HUES64 (cell line): ENCODE data around the gene DERA.

ENCODE experiments used
- H3K27ac ChIP-seq: 2 replicates; pipeline ENCODE4 v1.7.0; 2013; ENCODE audit warnings: low read depth, low read length, inconsistent platforms
- H3K27me3 ChIP-seq: 2 replicates; pipeline ENCODE4 v1.6.1; 2013; ENCODE audit warnings: mild to moderate bottlenecking, low read length; ENCODE audit not compliant: insufficient read depth
- H3K36me3 ChIP-seq: 2 replicates; pipeline ENCODE4 v1.6.1; 2013; ENCODE audit warnings: mild to moderate bottlenecking, low read length; ENCODE audit not compliant: insufficient read depth
- H3K4me1 ChIP-seq: 2 replicates; pipeline ENCODE4 v1.6.1; 2013; ENCODE audit warnings: mild to moderate bottlenecking, low read length, moderate library complexity; ENCODE audit not compliant: insufficient read depth
- H3K4me3 ChIP-seq: 2 replicates; pipeline ENCODE4 v1.5.1; 2013; ENCODE audit warnings: mild to moderate bottlenecking, low read length, moderate library complexity
- H3K9ac ChIP-seq: 2 replicates; pipeline ENCODE4 v1.6.1; 2013; ENCODE audit warnings: mild to moderate bottlenecking, low read depth, low read length
- H3K9me3 ChIP-seq: 2 replicates; pipeline ENCODE4 v1.6.1; 2013; ENCODE audit warnings: low read depth, low read length; ENCODE audit not compliant: insufficient read depth
- WGBS: fragments of 150-250, 120-280 bp; methylation state at CpG from one replicate; pipeline ENCODE4 v1.1.7; 2013; ENCODE audit warnings: missing lambda C conversion rate; 5-methylcytosine and 5-hydroxymethylcytosine counted together

The DERA gene

DNA sequence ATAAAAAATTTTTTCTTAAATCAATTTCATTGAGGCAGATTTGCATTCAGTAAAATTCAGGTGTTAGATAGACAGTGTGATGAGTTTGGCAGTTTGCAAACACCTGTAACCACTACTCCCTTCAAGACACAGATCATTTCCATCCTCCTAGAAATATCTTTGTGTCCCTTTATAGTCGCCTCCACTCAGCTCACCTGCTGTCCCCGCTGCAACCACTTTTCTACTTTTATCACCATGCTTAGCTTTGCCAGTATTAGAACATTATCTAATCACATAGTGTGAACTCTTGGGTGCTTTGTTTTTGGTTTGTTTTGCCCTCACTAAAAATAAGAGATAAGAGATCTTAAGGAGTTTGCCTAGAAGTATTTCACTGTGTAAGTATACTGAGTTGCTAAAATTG is 73.8 kb downstream of the DERA start:
- no peak overlapping the region for H3K27ac ChIP-seq
- peaks cover 15% of the 10 kb centered on the region for H3K4me1 ChIP-seq
- no peaks in the 10 kb centered on the region for H3K27me3 ChIP-seq
- H3K9me3 ChIP-seq, result no peaks in the 10 kb centered on the region
- H3K4me3 ChIP-seq, result no peak overlapping the region
- 87% methylated on average over 2 of the region's 2 CpGs for WGBS
- no peak overlapping the region for H3K9ac ChIP-seq
- peaks cover 13% of the 10 kb centered on the region; the same call in 1 of the 2 replicates for H3K36me3 ChIP-seq

- 94% methylated on average over 11 of the region's 11 CpGs for WGBS
- Histone ChIP-seq H3K36me3 (peaks cover 13% of the 10 kb centered on the region; the same call in 1 of the 2 replicates), H3K9me3 (no peaks in the 10 kb centered on the region), H3K27ac (no peak overlapping the region), H3K9ac (no peak overlapping the region), H3K4me3 (no peak overlapping the region), H3K4me1 (peaks cover 8% of the 10 kb centered on the region), H3K27me3 (no peaks in the 10 kb centered on the region)
Measured at GRCh38 chr12:15987696-15988095, 76.6 kb downstream of the DERA start.

DNA sequence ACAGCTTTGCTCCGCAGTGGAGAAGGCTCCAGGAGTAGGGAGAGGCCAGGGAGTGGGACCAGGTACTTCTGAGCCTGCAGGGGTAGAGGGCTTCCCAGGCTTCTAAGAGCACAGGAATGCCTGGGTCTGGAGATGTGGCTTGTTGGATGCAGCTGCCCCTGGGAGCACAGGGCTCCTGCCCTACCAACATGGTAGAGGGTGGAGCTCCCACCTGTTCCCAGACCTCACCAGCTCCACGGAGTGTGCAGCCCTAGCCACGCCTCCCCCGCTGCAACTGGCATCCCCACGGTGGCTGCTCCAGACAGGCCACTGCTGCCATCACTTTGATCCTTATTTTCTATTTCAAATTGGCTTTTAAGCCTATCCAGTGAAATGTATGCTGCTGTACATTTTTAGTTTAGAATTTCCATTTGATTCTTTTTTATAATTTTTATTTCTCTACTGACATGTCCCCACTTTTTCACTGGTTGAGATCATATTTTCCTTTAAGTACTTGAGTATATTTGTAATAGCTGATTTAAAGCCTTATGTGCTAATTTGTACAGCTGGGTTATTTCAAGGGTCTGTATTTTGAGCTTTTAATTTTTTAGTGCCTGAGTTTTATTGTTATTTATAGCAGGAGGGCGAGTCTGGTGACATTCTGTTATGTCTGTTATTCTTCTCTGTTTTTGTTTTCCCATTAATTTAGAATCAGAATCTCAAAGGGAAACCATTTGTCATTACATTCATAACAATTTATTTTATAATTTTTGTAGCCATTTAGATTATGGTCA is 78.0 kb downstream of the DERA start:
- Histone ChIP-seq H3K27ac (no peak overlapping the region), H3K27me3 (no peaks in the 10 kb centered on the region), H3K36me3 (peaks cover 13% of the 10 kb centered on the region; the same call in 1 of the 2 replicates), H3K9ac (no peak overlapping the region), H3K9me3 (no peaks in the 10 kb centered on the region), H3K4me1 (no peaks in the 10 kb centered on the region), H3K4me3 (no peak overlapping the region)
- WGBS, result 92% methylated on average over 6 of the region's 6 CpGs

- no peak overlapping the region for H3K4me3 ChIP-seq
Measured at GRCh38 chr12:15995801-15996200, 84.7 kb downstream of the DERA start.

GRCh38 chr12:15996254-15996653 is 85.1 kb downstream of the DERA start:
- Histone ChIP-seq H3K4me1 (0 out of 2 replicates have a peak, but pooled peaks cover 3% of the 10 kb centered on the region), H3K36me3 (no peaks in the 10 kb centered on the region), H3K4me3 (no peak overlapping the region), H3K9ac (no peak overlapping the region), H3K9me3 (no peaks in the 10 kb centered on the region), H3K27me3 (no peaks in the 10 kb centered on the region), H3K27ac (no peak overlapping the region)
- 94% methylated on average over 3 of the region's 3 CpGs for WGBS

More at GRCh38 chr12:15995801-15996200, 84.7 kb downstream of the DERA start:
- Histone ChIP-seq H3K9ac (no peak overlapping the region), H3K36me3 (no peaks in the 10 kb centered on the region), H3K9me3 (no peaks in the 10 kb centered on the region), H3K27me3 (no peaks in the 10 kb centered on the region), H3K4me1 (0 out of 2 replicates have a peak, but pooled peaks cover 3% of the 10 kb centered on the region), H3K27ac (no peak overlapping the region)
- WGBS, result 96% methylated on average over 4 of the region's 4 CpGs

- no peaks in the 10 kb centered on the region for H3K27me3 ChIP-seq
- no peak overlapping the region for H3K27ac ChIP-seq
- no peak overlapping the region for H3K9ac ChIP-seq
- H3K9me3 ChIP-seq, result no peaks in the 10 kb centered on the region
- WGBS, result no CpG with 5 or more reads among the region's 1 CpG
- 0 out of 2 replicates have a peak, but pooled peaks cover 3% of the 10 kb centered on the region for H3K4me1 ChIP-seq
- H3K36me3 ChIP-seq, result no peaks in the 10 kb centered on the region
- no peak overlapping the region for H3K4me3 ChIP-seq
Measured at GRCh38 chr12:15996948-15997347, 85.8 kb downstream of the DERA start.

GRCh38 chr12:15997910-15998309 is 86.8 kb downstream of the DERA start:
- Histone ChIP-seq H3K36me3 (no peaks in the 10 kb centered on the region), H3K27ac (no peak overlapping the region), H3K4me3 (no peak overlapping the region), H3K9ac (no peak overlapping the region), H3K4me1 (0 out of 2 replicates have a peak, but pooled peaks cover 3% of the 10 kb centered on the region), H3K27me3 (no peaks in the 10 kb centered on the region), H3K9me3 (no peaks in the 10 kb centered on the region)
- 91% methylated on average over 2 of the region's 2 CpGs for WGBS

- no peak overlapping the region for H3K9ac ChIP-seq
- no peaks in the 10 kb centered on the region for H3K9me3 ChIP-seq
- H3K36me3 ChIP-seq, result no peaks in the 10 kb centered on the region
- no peak overlapping the region for H3K4me3 ChIP-seq
- no peak overlapping the region for H3K27ac ChIP-seq
- H3K4me1 ChIP-seq, result 0 out of 2 replicates have a peak, but pooled peaks cover 3% of the 10 kb centered on the region
- H3K27me3 ChIP-seq, result no peaks in the 10 kb centered on the region
Measured at GRCh38 chr12:16002880-16003279, 91.7 kb downstream of the DERA start.

DNA sequence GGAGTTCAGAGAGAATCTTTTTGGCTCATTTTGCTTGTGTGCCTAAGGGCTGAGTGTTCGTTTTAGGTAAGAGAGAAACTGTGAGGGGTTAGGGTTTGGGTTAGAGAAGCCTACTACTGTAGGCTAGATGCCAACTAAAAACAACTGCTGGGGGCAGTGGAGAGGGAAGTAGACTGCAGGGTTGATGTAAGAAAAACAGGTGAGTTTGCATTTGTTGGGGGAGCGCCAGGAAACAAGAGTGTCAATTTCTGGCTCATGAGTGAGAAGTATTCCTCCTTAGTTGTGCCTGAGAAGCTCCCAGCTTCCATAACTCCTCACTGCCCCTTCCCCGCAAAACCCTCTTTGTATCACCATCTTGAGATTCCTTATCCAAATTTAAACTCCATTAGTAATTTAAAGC is 92.3 kb downstream of the DERA start:
- H3K27me3 ChIP-seq, result no peaks in the 10 kb centered on the region
- no peaks in the 10 kb centered on the region for H3K9me3 ChIP-seq
- H3K36me3 ChIP-seq, result no peaks in the 10 kb centered on the region
- no peak overlapping the region for H3K4me3 ChIP-seq
- WGBS, result 87% methylated on average over 3 of the region's 3 CpGs
- 0 out of 2 replicates have a peak, but pooled peaks cover 3% of the 10 kb centered on the region for H3K4me1 ChIP-seq
- H3K9ac ChIP-seq, result no peak overlapping the region
- no peak overlapping the region for H3K27ac ChIP-seq

- WGBS, result 85% methylated on average over 2 of the region's 4 CpGs
- H3K36me3 ChIP-seq, result no peaks in the 10 kb centered on the region
- no peaks in the 10 kb centered on the region for H3K4me1 ChIP-seq
- H3K9ac ChIP-seq, result no peak overlapping the region
- no peak overlapping the region for H3K4me3 ChIP-seq
- no peaks in the 10 kb centered on the region for H3K27me3 ChIP-seq
- no peaks in the 10 kb centered on the region for H3K9me3 ChIP-seq
- no peak overlapping the region for H3K27ac ChIP-seq
Measured at GRCh38 chr12:16006752-16007151, 95.6 kb downstream of the DERA start.

DNA sequence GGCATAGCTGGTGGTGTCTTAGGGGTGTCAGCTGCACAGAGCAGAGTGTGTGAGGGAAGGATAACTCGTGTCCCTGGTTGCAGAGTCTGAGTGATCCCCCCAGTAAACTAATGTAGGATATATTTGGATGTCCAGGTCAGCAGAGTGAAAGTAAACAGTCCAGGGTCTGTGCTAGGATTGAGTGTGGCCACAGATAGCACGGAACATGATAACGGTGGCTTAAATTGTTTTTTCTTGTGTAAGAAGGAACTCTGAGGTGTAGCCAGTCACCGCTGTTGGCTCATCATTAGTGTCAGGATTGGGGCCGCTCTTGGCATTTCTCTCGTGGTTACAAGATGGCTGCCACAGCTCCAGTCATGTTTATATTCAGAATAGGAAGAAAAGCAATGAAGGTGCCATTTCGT is 97.3 kb downstream of the DERA start:
- H3K36me3 ChIP-seq, result no peaks in the 10 kb centered on the region

More for the DNA sequence above, 97.3 kb downstream of the DERA start:
- no peaks in the 10 kb centered on the region for H3K4me1 ChIP-seq
- no peak overlapping the region for H3K9ac ChIP-seq
- no peaks in the 10 kb centered on the region for H3K27me3 ChIP-seq
- H3K4me3 ChIP-seq, result no peak overlapping the region
- no peak overlapping the region for H3K27ac ChIP-seq
- 0 out of 2 replicates have a peak, but pooled peaks cover under 1% of the 10 kb centered on the region for H3K9me3 ChIP-seq
- 92% methylated on average over 7 of the region's 7 CpGs for WGBS
